ENCODE results near the gene TAF1. TPM values are rescaled to one million over a fixed set of nuclear protein-coding genes. Genes with fewer than 3 reads are reported as not detected.

Gene TAF1
- total and polyA plus RNA-seq, 10 donors, result 7.0 to 84.3 (median 68.9) TPM

GRCh38 chrX:71420686-71421085 lies 54.5 kb downstream of the TAF1 start:
- Histone ChIP-seq H3K27me3 (replicated peaks in 1 of 7) (no peaks in the 10 kb centered on the region), H3K36me3 (peaks cover 0 to 89% (median 38%) of the 10 kb centered on the region in 6 donors), H3K4me3 (no peak overlapping the region), H3K9me3 (no peaks in the 10 kb centered on the region), H3K27ac (no peak overlapping the region), H3K4me1 (no peaks in the 10 kb centered on the region)
- 83 to 100% (median 94%) methylated on average over 7 to 20 of the region's 20 CpGs for WGBS, 5 donors
- TF ChIP-seq POLR2A (IDR thresholded peaks at IDR 0.05) (no peak), POLR2AphosphoS5 (IDR thresholded peaks at IDR 0.05) (peak in 1 of 3 donors; percentile 29), CTCF (IDR thresholded peaks at IDR 0.05 in 8 of 11, conservative IDR thresholded peaks at IDR 0.05 in 3 of 11) (no peak)
- no peak for DNase-seq
- intact Hi-C loops (cut with DNase I; ENCODE audit: low total_unique reads), result no loop called here

DNA sequence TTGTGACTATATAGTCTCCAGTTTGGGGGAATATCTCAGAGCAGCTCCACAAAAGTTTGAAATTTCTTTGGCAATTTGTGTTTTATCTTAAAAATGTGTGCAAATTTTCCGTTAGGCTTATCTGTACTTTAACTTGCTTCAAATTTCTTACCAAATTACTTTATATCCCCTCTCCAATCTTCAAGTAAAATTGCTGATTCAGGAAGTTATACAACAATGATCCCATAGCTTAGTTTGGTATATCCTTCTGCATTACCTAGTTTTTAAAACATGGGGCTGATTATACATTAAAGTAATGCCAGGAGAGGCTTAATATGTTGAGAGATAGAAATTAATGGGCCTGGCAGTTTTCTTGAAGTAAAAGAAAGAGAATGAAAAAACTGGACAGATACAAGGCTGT lies 66.6 kb downstream of the TAF1 start:
- WGBS, 5 donors, result 65 to 93% (median 86%) methylated on average over 1 of the region's 1 CpG
- H3K4me3 ChIP-seq, result no peak overlapping the region
- H3K4me1 ChIP-seq, result no peaks in the 10 kb centered on the region
- H3K9me3 ChIP-seq, result no peaks in the 10 kb centered on the region
- intact Hi-C loops (cut with DNase I; ENCODE audit: low total_unique reads), result no loop called here
- no peak for DNase-seq
- H3K36me3 ChIP-seq, result peaks cover 0 to 62% (median 6%) of the 10 kb centered on the region in 6 donors
- H3K27ac ChIP-seq, result no peak overlapping the region
- TF ChIP-seq POLR2A (IDR thresholded peaks at IDR 0.05), result no peak
- no peak for TF ChIP-seq POLR2AphosphoS5 (IDR thresholded peaks at IDR 0.05)
- no peak for TF ChIP-seq CTCF (IDR thresholded peaks at IDR 0.05 in 8 of 11, conservative IDR thresholded peaks at IDR 0.05 in 3 of 11)
- no peaks in the 10 kb centered on the region for H3K27me3 ChIP-seq (replicated peaks in 1 of 7)

DNA sequence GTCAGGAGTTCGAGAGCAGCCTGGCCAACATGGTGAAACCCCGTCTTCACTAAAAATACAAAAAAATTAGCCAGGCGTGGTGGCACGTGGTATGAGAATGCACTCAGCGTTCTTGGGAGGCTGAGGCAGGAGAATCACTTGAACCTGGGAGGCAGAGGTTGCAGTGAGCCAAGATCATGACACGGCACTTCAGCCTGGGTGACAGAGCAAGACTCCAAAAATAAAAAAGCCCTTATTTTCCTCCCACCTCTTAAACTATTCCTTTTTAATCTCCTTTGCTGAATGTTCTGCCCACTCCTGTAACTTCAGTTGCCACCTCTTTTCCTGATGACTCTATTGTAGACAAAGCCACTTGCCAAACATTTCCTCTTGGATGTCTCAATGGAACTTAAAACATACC lies 72.6 kb downstream of the TAF1 start:
- DNase-seq, result no peak
- 75 to 89% (median 77%) methylated on average over 6 of the region's 6 CpGs for WGBS, 5 donors
- peaks cover 0 to 42% (median 6%) of the 10 kb centered on the region in 6 donors for H3K36me3 ChIP-seq

DNA sequence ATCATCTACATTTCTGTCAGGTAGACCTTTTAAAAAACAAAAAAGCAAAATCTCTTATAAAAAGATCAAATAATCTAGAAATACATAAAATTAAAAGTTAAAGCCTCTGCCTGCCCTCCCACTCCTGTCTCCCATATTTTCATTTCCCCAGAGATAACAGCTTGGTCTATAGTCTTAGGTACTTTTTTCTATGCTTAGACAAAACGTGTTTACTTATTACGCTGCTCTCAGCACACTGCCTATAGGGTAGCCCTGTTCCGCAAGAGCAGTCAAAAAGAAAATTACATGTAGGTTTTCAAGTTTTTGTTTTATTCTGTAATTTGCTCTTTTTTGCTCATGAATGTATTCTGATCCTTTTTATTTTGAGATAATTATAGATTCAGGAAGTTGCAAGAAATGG lies 73.3 kb downstream of the TAF1 start:
- DNase-seq, result no peak
- peaks cover 0 to 3% (median 0%) of the 10 kb centered on the region in 8 donors for H3K9me3 ChIP-seq
- no peak for TF ChIP-seq POLR2A (IDR thresholded peaks at IDR 0.05)
- no peak for TF ChIP-seq POLR2AphosphoS5 (IDR thresholded peaks at IDR 0.05)
- TF ChIP-seq CTCF (IDR thresholded peaks at IDR 0.05 in 8 of 11, conservative IDR thresholded peaks at IDR 0.05 in 3 of 11), result no peak
- no peaks in the 10 kb centered on the region for H3K27me3 ChIP-seq (replicated peaks in 1 of 7)
- no peaks in the 10 kb centered on the region for H3K4me1 ChIP-seq
- H3K36me3 ChIP-seq, result peaks cover 0 to 42% (median 3%) of the 10 kb centered on the region in 6 donors
- H3K27ac ChIP-seq, result no peak overlapping the region
- no peak overlapping the region for H3K4me3 ChIP-seq
- 62 to 78% (median 73%) methylated on average over 3 of the region's 3 CpGs for WGBS, 5 donors
- intact Hi-C loops (cut with DNase I; ENCODE audit: low total_unique reads), result no loop called here

More for the DNA sequence above, 72.6 kb downstream of the TAF1 start:
- no peak for TF ChIP-seq POLR2A (IDR thresholded peaks at IDR 0.05)
- no peak for TF ChIP-seq CTCF (IDR thresholded peaks at IDR 0.05 in 8 of 11, conservative IDR thresholded peaks at IDR 0.05 in 3 of 11)
- no peak for TF ChIP-seq POLR2AphosphoS5 (IDR thresholded peaks at IDR 0.05)
- Histone ChIP-seq H3K4me3 (no peak overlapping the region), H3K27me3 (replicated peaks in 1 of 7) (no peaks in the 10 kb centered on the region), H3K4me1 (no peaks in the 10 kb centered on the region), H3K27ac (no peak overlapping the region), H3K9me3 (peaks cover 0 to 3% (median 0%) of the 10 kb centered on the region in 8 donors)
- intact Hi-C loops (cut with DNase I; ENCODE audit: low total_unique reads), result no loop called here
